WTC11 (cell line): Measurements from ENCODE around the gene FAM200B. TPM values are rescaled to one million over a fixed set of nuclear protein-coding genes. Genes with fewer than 3 reads are reported as not detected.

ENCODE experiments used
- ATAC-seq: fragments of 200-7000 bp; cut with Tn5 transposase; 2 replicates; pipeline ENCODE4 v1.10.0; 2021; ENCODE audit warnings: mild to moderate bottlenecking, moderate library complexity
- CTCF ChIA-PET: fragments of 300-600 bp; sonication (Branson Sonifier 250); formaldehyde crosslinking; loops from one replicate; lab custom pipeline; 2021; ENCODE audit warnings: antibody characterized with exemption; lab: Charles Lee
- POLR2A ChIA-PET: fragments of 350-600 bp; sonication (Branson Sonifier 250); formaldehyde crosslinking; loops from one replicate; lab custom pipeline; 2021; ENCODE audit warnings: antibody characterized with exemption; lab: Charles Lee
- DNase-seq: peaks from one replicate; pipeline ENCODE4 v3.0.0; 2021; ENCODE audit warnings: low spot score
- H3K27ac Mint-ChIP-seq: 2 replicates; pipeline ENCODE4 v1.8.0; 2021; ENCODE audit warnings: mixed read lengths
- H3K27me3 Mint-ChIP-seq: 2 replicates; pipeline ENCODE4 v1.8.0; 2021; ENCODE audit warnings: low read depth, mild to moderate bottlenecking, moderate library complexity, mixed read lengths
- H3K36me3 Mint-ChIP-seq: 2 replicates; pipeline ENCODE4 v1.8.0; 2021; ENCODE audit warnings: mixed read lengths
- H3K4me1 Mint-ChIP-seq: 2 replicates; pipeline ENCODE4 v1.8.0; 2022; ENCODE audit warnings: mixed read lengths
- H3K4me3 Mint-ChIP-seq: 2 replicates; pipeline ENCODE4 v1.8.0; 2021; ENCODE audit warnings: mild to moderate bottlenecking, moderate library complexity, mixed read lengths
- H3K9me3 Mint-ChIP-seq: 2 replicates; pipeline ENCODE4 v1.8.0; 2021; ENCODE audit warnings: mixed read lengths
- CREM ChIP-seq: sonication (generic); formaldehyde crosslinking; IDR thresholded peaks from 2 replicates; pipeline ENCODE4 v1.8.1; 2022; ENCODE audit warnings: mild to moderate bottlenecking, missing genetic modification reagents, moderate library complexity
- GABPB1 ChIP-seq: sonication (generic); formaldehyde crosslinking; IDR thresholded peaks from 2 replicates; pipeline ENCODE4 v1.8.1; 2023; ENCODE audit warnings: mild to moderate bottlenecking, missing genetic modification reagents
- JAZF1 ChIP-seq: fragments of 250-450 bp; sonication (Bioruptor Pico); IDR thresholded peaks from 2 replicates; pipeline ENCODE4 v1.9.0; 2021; ENCODE audit warnings: moderate library complexity, mild to moderate bottlenecking, inconsistent platforms
- KAT7 ChIP-seq: sonication (generic); formaldehyde crosslinking; IDR thresholded peaks from 2 replicates; pipeline ENCODE4 v1.8.1; 2023; ENCODE audit warnings: missing genetic modification reagents, mild to moderate bottlenecking, borderline replicate concordance
- NFYB ChIP-seq: sonication (generic); formaldehyde crosslinking; conservative IDR thresholded peaks from 2 replicates; pipeline ENCODE4 v1.8.0; 2022; ENCODE audit warnings: low read depth, missing genetic modification reagents
- NR2C2 ChIP-seq: sonication (generic); formaldehyde crosslinking; IDR thresholded peaks from 2 replicates; pipeline ENCODE4 v1.8.0; 2022; ENCODE audit warnings: mild to moderate bottlenecking, missing genetic modification reagents
- OVOL2 ChIP-seq: fragments of 250-450 bp; sonication (Bioruptor Pico); IDR thresholded peaks from 2 replicates; pipeline ENCODE4 v1.9.0; 2021; ENCODE audit warnings: mild to moderate bottlenecking, borderline replicate concordance
- RELA ChIP-seq: sonication (generic); formaldehyde crosslinking; IDR thresholded peaks from 2 replicates; pipeline ENCODE4 v1.8.1; 2022; ENCODE audit warnings: missing genetic modification reagents, mild to moderate bottlenecking, borderline replicate concordance
- SP1 ChIP-seq: sonication (generic); formaldehyde crosslinking; conservative IDR thresholded peaks from 2 replicates; pipeline ENCODE4 v1.8.1; 2022; ENCODE audit warnings: missing genetic modification reagents
- TEAD1 ChIP-seq: sonication (generic); formaldehyde crosslinking; IDR thresholded peaks from 2 replicates; pipeline ENCODE4 v1.8.0; 2022; ENCODE audit warnings: mild to moderate bottlenecking, missing genetic modification reagents
- TP53 ChIP-seq: sonication (generic); formaldehyde crosslinking; IDR thresholded peaks from 2 replicates; pipeline ENCODE4 v1.8.1; 2023; ENCODE audit warnings: mild to moderate bottlenecking, missing genetic modification reagents
- ZBTB21 ChIP-seq: sonication (generic); formaldehyde crosslinking; IDR thresholded peaks from 2 replicates; pipeline ENCODE4 v1.8.1; 2023; ENCODE audit warnings: mild to moderate bottlenecking, missing genetic modification reagents, borderline replicate concordance
- ZNF138 ChIP-seq: sonication (generic); formaldehyde crosslinking; conservative IDR thresholded peaks from 2 replicates; pipeline ENCODE4 v1.8.1; 2022; ENCODE audit warnings: mild to moderate bottlenecking, moderate library complexity, missing genetic modification reagents
- ZNF232 ChIP-seq: sonication (generic); formaldehyde crosslinking; IDR thresholded peaks from 2 replicates; pipeline ENCODE4 v1.8.0; 2022; ENCODE audit warnings: mild to moderate bottlenecking, missing genetic modification reagents
- ZNF263 ChIP-seq: sonication (generic); formaldehyde crosslinking; IDR thresholded peaks from 2 replicates; pipeline ENCODE4 v1.8.1; 2022; ENCODE audit warnings: low read depth, mild to moderate bottlenecking, moderate library complexity, missing genetic modification reagents
- ZNF416 ChIP-seq: fragments of 250-450 bp; sonication (Bioruptor Pico); IDR thresholded peaks from 2 replicates; pipeline ENCODE4 v1.9.0; 2021; ENCODE audit warnings: mild to moderate bottlenecking, inconsistent platforms
- total RNA-seq: library from RNA; stranded (reverse); gene quantifications from 3 replicates; pipeline ENCODE4 v1.2.3, GENCODE V29; 2021
- TF ChIP-seq, protein P1 (sequence below): fragments of 250-450 bp; sonication (Bioruptor Pico); IDR thresholded peaks from 2 replicates; pipeline ENCODE4 v1.9.0; 2021; ENCODE audit warnings: mild to moderate bottlenecking
- TF ChIP-seq, protein P2 (sequence below): sonication (generic); formaldehyde crosslinking; IDR thresholded peaks from 2 replicates; pipeline ENCODE4 v1.8.1; 2022; ENCODE audit warnings: mild to moderate bottlenecking, missing genetic modification reagents, moderate library complexity, borderline replicate concordance
- TF ChIP-seq, protein P3 (sequence below): sonication (generic); formaldehyde crosslinking; IDR thresholded peaks from 2 replicates; pipeline ENCODE4 v1.8.0; 2022; ENCODE audit warnings: mild to moderate bottlenecking, missing genetic modification reagents
- TF ChIP-seq, protein P4 (sequence below): sonication (generic); formaldehyde crosslinking; IDR thresholded peaks from 2 replicates; pipeline ENCODE4 v1.8.0; 2022; ENCODE audit warnings: mild to moderate bottlenecking, missing genetic modification reagents
- TF ChIP-seq, protein P5 (sequence below): sonication (generic); formaldehyde crosslinking; IDR thresholded peaks from 2 replicates; pipeline ENCODE4 v1.8.0; 2023; ENCODE audit warnings: mild to moderate bottlenecking, missing genetic modification reagents
- TF ChIP-seq, protein P6 (sequence below): fragments of 250-450 bp; sonication (Bioruptor Pico); conservative IDR thresholded peaks from 2 replicates; pipeline ENCODE4 v1.9.0; 2021; ENCODE audit warnings: mild to moderate bottlenecking
- TF ChIP-seq, protein P7 (sequence below): sonication (generic); formaldehyde crosslinking; IDR thresholded peaks from 2 replicates; pipeline ENCODE4 v1.8.1; 2023; ENCODE audit warnings: mild to moderate bottlenecking, missing genetic modification reagents, moderate library complexity
- TF ChIP-seq, protein P8 (sequence below): sonication (generic); formaldehyde crosslinking; IDR thresholded peaks from 2 replicates; pipeline ENCODE4 v1.8.1; 2023; ENCODE audit warnings: mild to moderate bottlenecking, missing genetic modification reagents

Gene FAM200B
- total RNA-seq, 1 experiment from 2014 or later: 28.4 TPM

DNA sequence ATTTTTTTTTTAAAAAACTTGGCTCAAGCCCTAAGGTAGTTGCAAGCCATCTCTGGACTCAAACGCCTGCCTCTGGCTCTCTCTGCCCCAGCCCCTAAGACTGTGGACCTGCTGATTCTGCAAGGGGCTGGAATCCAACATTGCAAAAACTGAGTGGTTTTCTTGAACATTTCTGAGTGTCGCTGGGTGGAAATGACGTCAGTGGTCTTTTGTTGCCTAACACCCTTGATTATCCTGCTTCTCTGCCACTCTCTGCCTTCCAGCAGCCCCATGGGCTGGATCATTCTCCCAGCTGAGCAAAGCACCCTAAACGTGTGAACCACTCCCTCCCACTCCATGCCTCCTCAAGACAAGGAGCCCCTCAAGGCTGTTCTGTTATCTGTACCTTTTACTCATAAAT, 37.9 kb downstream of the FAM200B start:
- DNase-seq: no peak
- Mint-ChIP-seq H3K27me3 (no peaks in the 10 kb centered on the region), H3K4me1 (peaks cover 7% of the 10 kb centered on the region), H3K27ac (no peak overlapping the region), H3K36me3 (no peaks in the 10 kb centered on the region)
- POLR2A ChIA-PET: no interaction called here
- TF ChIP-seq, protein P1, sequence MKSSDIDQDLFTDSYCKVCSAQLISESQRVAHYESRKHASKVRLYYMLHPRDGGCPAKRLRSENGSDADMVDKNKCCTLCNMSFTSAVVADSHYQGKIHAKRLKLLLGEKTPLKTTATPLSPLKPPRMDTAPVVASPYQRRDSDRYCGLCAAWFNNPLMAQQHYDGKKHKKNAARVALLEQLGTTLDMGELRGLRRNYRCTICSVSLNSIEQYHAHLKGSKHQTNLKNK (CRISPR knock-in tag): no peak
- TF ChIP-seq CREM (CRISPR knock-in tag) (no peak), TP53 (CRISPR knock-in tag) (no peak), JAZF1 (CRISPR knock-in tag) (no peak), NFYB (CRISPR knock-in tag) (no peak), SP1 (CRISPR knock-in tag) (no peak), TEAD1 (CRISPR knock-in tag) (no peak), ZNF416 (CRISPR knock-in tag) (no peak), OVOL2 (no peak)
- TF ChIP-seq, protein P2, sequence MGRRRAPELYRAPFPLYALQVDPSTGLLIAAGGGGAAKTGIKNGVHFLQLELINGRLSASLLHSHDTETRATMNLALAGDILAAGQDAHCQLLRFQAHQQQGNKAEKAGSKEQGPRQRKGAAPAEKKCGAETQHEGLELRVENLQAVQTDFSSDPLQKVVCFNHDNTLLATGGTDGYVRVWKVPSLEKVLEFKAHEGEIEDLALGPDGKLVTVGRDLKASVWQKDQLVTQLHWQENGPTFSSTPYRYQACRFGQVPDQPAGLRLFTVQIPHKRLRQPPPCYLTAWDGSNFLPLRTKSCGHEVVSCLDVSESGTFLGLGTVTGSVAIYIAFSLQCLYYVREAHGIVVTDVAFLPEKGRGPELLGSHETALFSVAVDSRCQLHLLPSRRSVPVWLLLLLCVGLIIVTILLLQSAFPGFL (CRISPR knock-in tag): no peak
- TF ChIP-seq, protein P3, sequence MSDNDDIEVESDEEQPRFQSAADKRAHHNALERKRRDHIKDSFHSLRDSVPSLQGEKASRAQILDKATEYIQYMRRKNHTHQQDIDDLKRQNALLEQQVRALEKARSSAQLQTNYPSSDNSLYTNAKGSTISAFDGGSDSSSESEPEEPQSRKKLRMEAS (CRISPR knock-in tag): no peak
- TF ChIP-seq, all 79 proteins: peak for 0
- Mint-ChIP-seq H3K9me3 (no peaks in the 10 kb centered on the region; the same call in 1 of the 2 replicates), H3K4me3 (no peak overlapping the region)
- ATAC-seq: no peak
- CTCF ChIA-PET: no interaction called here

DNA sequence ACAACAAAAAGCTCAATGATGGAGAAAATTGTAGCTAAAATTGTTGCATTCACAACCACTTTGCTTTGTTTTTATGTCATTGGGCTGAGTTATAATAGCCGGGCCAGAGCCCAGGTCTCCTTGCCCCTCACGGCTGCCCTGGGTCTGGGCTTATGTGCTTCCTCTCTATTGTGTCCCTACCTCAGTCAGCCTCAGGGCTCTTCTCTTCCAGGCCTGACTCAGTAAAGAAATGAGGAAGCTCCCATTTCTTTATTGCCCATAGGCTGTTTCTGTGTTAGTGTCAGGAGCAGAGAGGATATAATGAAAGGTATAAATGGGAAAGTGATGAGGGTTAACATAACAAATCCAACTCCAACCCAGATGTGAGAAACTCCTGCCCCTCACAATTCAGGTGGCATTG, 39.2 kb downstream of the FAM200B start:
- ChIA-PET POLR2A (interaction anchor here (1.2 kb wide), 1 partner anchor 12 kb away, joined by 4 read pairs; no protein-coding TSS in a partner anchor), CTCF (interaction anchor here (1.4 kb wide), 1 partner anchor 85 kb away, joined by 3 read pairs; no protein-coding TSS in a partner anchor)
- peaks cover 4% of the 10 kb centered on the region for H3K4me1 Mint-ChIP-seq
- TF ChIP-seq, protein P4, sequence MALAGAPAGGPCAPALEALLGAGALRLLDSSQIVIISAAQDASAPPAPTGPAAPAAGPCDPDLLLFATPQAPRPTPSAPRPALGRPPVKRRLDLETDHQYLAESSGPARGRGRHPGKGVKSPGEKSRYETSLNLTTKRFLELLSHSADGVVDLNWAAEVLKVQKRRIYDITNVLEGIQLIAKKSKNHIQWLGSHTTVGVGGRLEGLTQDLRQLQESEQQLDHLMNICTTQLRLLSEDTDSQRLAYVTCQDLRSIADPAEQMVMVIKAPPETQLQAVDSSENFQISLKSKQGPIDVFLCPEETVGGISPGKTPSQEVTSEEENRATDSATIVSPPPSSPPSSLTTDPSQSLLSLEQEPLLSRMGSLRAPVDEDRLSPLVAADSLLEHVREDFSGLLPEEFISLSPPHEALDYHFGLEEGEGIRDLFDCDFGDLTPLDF (CRISPR knock-in tag): no peak
- TF ChIP-seq GABPB1 (CRISPR knock-in tag): no peak
- no peak for TF ChIP-seq ZNF263 (CRISPR knock-in tag)
- TF ChIP-seq ZBTB21: no peak
- H3K4me3 Mint-ChIP-seq: no peak overlapping the region
- no peaks in the 10 kb centered on the region for H3K36me3 Mint-ChIP-seq
- H3K27ac Mint-ChIP-seq: no peak overlapping the region
- no peaks in the 10 kb centered on the region; the same call in 1 of the 2 replicates for H3K9me3 Mint-ChIP-seq
- no peak for ATAC-seq
- H3K27me3 Mint-ChIP-seq: no peaks in the 10 kb centered on the region
- DNase-seq: no peak

DNA sequence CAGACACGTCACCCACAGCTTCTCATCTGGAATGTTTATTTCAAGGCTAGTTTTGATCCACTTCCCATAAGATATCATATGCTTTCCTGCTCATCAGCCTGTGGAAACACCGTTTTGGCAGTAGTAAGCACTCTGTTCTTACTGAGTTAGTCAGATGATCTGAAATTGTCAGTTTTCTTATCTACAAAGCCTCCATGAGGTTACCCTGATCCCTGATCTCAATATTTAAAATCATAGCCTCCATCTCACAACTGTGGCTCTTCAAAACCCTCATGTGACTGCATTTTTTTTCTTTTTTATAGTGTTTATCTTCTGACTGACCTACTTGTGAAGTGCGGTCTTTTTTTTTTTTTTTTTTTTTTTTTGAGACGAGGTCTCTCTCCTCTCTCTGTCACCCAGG, 44.0 kb downstream of the FAM200B start:
- Mint-ChIP-seq H3K36me3 (no peaks in the 10 kb centered on the region), H3K27me3 (no peaks in the 10 kb centered on the region), H3K27ac (no peak overlapping the region), H3K4me3 (no peak overlapping the region), H3K4me1 (no peaks in the 10 kb centered on the region), H3K9me3 (no peaks in the 10 kb centered on the region; the same call in 1 of the 2 replicates)
- ChIA-PET POLR2A (no interaction called here), CTCF (interaction anchor here (0.5 kb wide), 1 partner anchor 99 kb away, joined by 3 read pairs; no protein-coding TSS in a partner anchor)
- DNase-seq (no peak), ATAC-seq (no peak)
- TF ChIP-seq ZNF138 (CRISPR knock-in tag) (no peak), NR2C2 (CRISPR knock-in tag) (no peak), ZNF232 (CRISPR knock-in tag) (no peak), OVOL2 (no peak), KAT7 (CRISPR knock-in tag) (no peak), RELA (CRISPR knock-in tag) (no peak)
- TF ChIP-seq, protein P5, sequence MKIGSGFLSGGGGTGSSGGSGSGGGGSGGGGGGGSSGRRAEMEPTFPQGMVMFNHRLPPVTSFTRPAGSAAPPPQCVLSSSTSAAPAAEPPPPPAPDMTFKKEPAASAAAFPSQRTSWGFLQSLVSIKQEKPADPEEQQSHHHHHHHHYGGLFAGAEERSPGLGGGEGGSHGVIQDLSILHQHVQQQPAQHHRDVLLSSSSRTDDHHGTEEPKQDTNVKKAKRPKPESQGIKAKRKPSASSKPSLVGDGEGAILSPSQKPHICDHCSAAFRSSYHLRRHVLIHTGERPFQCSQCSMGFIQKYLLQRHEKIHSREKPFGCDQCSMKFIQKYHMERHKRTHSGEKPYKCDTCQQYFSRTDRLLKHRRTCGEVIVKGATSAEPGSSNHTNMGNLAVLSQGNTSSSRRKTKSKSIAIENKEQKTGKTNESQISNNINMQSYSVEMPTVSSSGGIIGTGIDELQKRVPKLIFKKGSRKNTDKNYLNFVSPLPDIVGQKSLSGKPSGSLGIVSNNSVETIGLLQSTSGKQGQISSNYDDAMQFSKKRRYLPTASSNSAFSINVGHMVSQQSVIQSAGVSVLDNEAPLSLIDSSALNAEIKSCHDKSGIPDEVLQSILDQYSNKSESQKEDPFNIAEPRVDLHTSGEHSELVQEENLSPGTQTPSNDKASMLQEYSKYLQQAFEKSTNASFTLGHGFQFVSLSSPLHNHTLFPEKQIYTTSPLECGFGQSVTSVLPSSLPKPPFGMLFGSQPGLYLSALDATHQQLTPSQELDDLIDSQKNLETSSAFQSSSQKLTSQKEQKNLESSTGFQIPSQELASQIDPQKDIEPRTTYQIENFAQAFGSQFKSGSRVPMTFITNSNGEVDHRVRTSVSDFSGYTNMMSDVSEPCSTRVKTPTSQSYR (CRISPR knock-in tag): no peak
- TF ChIP-seq, protein P6, sequence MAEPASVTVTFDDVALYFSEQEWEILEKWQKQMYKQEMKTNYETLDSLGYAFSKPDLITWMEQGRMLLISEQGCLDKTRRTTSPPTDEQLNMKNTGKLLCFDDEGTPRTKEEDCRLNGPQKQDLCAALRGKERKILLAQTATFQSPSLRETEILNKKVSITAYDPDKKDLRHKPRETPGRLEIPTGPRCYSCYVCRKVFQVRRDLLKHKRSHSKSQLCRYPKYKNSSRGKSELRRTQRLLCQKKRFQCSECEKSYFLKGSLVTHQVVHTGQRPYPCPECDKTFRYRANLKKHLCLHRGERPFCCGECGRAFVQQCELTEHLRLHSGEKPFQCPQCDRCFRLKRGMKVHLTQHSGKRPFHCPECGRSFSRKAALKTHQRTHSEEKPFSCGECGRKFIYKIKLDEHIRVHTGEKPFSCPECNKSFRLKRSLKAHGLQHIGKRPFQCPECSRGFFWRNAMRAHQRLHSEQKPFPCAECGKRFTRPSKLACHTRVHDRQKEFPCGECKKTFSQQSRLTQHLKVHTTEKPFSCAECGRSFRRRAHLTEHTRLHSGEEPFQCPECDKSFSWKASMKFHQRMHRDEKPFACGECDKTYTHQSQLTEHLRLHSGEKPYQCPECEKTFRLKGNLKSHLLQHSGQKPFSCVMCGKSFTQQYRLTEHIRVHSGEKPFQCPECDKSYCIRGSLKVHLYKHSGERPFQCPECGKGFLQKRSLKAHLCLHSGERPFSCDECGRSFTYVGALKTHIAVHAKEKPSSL: no peak
- TF ChIP-seq, protein P7, sequence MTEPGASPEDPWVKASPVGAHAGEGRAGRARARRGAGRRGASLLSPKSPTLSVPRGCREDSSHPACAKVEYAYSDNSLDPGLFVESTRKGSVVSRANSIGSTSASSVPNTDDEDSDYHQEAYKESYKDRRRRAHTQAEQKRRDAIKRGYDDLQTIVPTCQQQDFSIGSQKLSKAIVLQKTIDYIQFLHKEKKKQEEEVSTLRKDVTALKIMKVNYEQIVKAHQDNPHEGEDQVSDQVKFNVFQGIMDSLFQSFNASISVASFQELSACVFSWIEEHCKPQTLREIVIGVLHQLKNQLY (CRISPR knock-in tag): no peak
- TF ChIP-seq, protein P8, sequence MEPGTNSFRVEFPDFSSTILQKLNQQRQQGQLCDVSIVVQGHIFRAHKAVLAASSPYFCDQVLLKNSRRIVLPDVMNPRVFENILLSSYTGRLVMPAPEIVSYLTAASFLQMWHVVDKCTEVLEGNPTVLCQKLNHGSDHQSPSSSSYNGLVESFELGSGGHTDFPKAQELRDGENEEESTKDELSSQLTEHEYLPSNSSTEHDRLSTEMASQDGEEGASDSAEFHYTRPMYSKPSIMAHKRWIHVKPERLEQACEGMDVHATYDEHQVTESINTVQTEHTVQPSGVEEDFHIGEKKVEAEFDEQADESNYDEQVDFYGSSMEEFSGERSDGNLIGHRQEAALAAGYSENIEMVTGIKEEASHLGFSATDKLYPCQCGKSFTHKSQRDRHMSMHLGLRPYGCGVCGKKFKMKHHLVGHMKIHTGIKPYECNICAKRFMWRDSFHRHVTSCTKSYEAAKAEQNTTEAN: no peak
